Calu3 (cell line): ENCODE measurements around the gene PPP1R12C. TPM values are rescaled to one million over a fixed set of nuclear protein-coding genes. Genes with fewer than 3 reads are reported as not detected.
"Not testable (repeated sequence)": the region's sequence is repeated elsewhere in the genome, so short reads cannot be mapped to it uniquely, and the experiment has no call there.

ENCODE experiments used
- BruUV-seq: library from RNA; stranded (reverse); fragments of 400-500 nt; replicated peaks from 2 replicates; lab custom pipeline; 2021; lab: Mats Ljungman, UMichigan
- CTCF ChIA-PET: fragments of 300-600 bp; sonication (Branson Sonifier 250); formaldehyde crosslinking; loops from one replicate; lab custom pipeline; 2022; ENCODE audit warnings: antibody characterized with exemption; lab: Charles Lee
- DNase-seq: peaks from one replicate; pipeline ENCODE4 v3.0.0; 2022
- H3K27ac Mint-ChIP-seq: one replicate; pipeline ENCODE4 v1.8.0; 2022; ENCODE audit warnings: mixed read lengths; ENCODE audit not compliant: unreplicated experiment
- H3K27me3 Mint-ChIP-seq: one replicate; pipeline ENCODE4 v1.8.0; 2022; ENCODE audit warnings: mixed read lengths; ENCODE audit not compliant: unreplicated experiment
- H3K36me3 Mint-ChIP-seq: one replicate; pipeline ENCODE4 v1.8.0; 2022; ENCODE audit warnings: mild to moderate bottlenecking, moderate library complexity, mixed read lengths; ENCODE audit not compliant: insufficient read depth, unreplicated experiment
- H3K4me1 Mint-ChIP-seq: one replicate; pipeline ENCODE4 v1.8.0; 2022; ENCODE audit warnings: mild to moderate bottlenecking, low read depth, mixed read lengths; ENCODE audit not compliant: unreplicated experiment
- H3K4me3 Mint-ChIP-seq: one replicate; pipeline ENCODE4 v1.8.0; 2022; ENCODE audit warnings: mild to moderate bottlenecking, low read depth, moderate library complexity, mixed read lengths; ENCODE audit not compliant: unreplicated experiment
- H3K9me3 Mint-ChIP-seq: one replicate; pipeline ENCODE4 v1.8.0; 2022; ENCODE audit warnings: low read depth, mixed read lengths; ENCODE audit not compliant: unreplicated experiment
- CTCF ChIP-seq: fragments of 200-600 bp; IDR thresholded peaks from one replicate; pipeline ENCODE4 v1.8.0; 2022; ENCODE audit warnings: antibody characterized with exemption; ENCODE audit not compliant: unreplicated experiment
- intact Hi-C: fragments of 100-400 bp; cut with micrococcal nuclease; formaldehyde crosslinking; loops from one replicate; pipeline ENCODE4 v1.10.0; 2022; ENCODE audit not compliant: unreplicated experiment
- total RNA-seq: library from RNA; stranded (reverse); gene quantifications from 2 replicates; pipeline ENCODE4 v1.2.3, GENCODE V29; 2022

Gene PPP1R12C
- total RNA-seq, 1 experiment from 2014 or later, result 151 TPM

- no peak for DNase-seq
- Mint-ChIP-seq H3K4me1 (peaks cover 2% of the 10 kb centered on the region), H3K27me3 (no peaks in the 10 kb centered on the region), H3K27ac (no peak overlapping the region), H3K36me3 (peaks cover 11% of the 10 kb centered on the region), H3K4me3 (no peak overlapping the region), H3K9me3 (no peaks in the 10 kb centered on the region)
- no TSS peak for BruUV-seq
- no peak for TF ChIP-seq CTCF
- CTCF ChIA-PET, result interaction anchor here (1.0 kb wide), 1 partner anchor 8 kb away, joined by 3 read pairs; no protein-coding TSS in a partner anchor
- intact Hi-C loops, result no loop called here
Observed at GRCh38 chr19:55109527-55110291, 7.7 kb downstream of the PPP1R12C start.

- H3K27me3 Mint-ChIP-seq, H3K4me1 Mint-ChIP-seq, H3K4me3 Mint-ChIP-seq, DNase-seq, intact Hi-C loops, BruUV-seq, H3K9me3 Mint-ChIP-seq, H3K27ac Mint-ChIP-seq, CTCF ChIA-PET: not testable (repeated sequence)
- H3K36me3 Mint-ChIP-seq, result peaks cover 23% of the 10 kb centered on the region
Observed at GRCh38 chr19:55107252-55107651, 10.2 kb downstream of the PPP1R12C start.

GRCh38 chr19:55106591-55106990 lies 10.8 kb downstream of the PPP1R12C start:
- CTCF ChIA-PET, result interaction anchor here (0.6 kb wide), 1 partner anchor 19 kb away, joined by 3 read pairs; no protein-coding TSS in a partner anchor
- Mint-ChIP-seq H3K9me3 (no peaks in the 10 kb centered on the region), H3K27me3 (no peaks in the 10 kb centered on the region), H3K36me3 (peaks cover 23% of the 10 kb centered on the region), H3K4me1 (no peaks in the 10 kb centered on the region), H3K27ac (no peak overlapping the region), H3K4me3 (no peak overlapping the region)
- no peak for DNase-seq
- intact Hi-C loops, result no loop called here
- BruUV-seq, result no TSS peak
- TF ChIP-seq CTCF, result no peak

- H3K4me1 Mint-ChIP-seq, result no peaks in the 10 kb centered on the region
- no peaks in the 10 kb centered on the region for H3K9me3 Mint-ChIP-seq
- CTCF ChIA-PET, result no interaction called here
- TF ChIP-seq CTCF, result no peak
- intact Hi-C loops, result no loop called here
- H3K4me3 Mint-ChIP-seq, result no peak overlapping the region
- peaks cover 25% of the 10 kb centered on the region for H3K36me3 Mint-ChIP-seq
- no TSS peak for BruUV-seq
- H3K27ac Mint-ChIP-seq, result no peak overlapping the region
- DNase-seq, result no peak
- H3K27me3 Mint-ChIP-seq, result no peaks in the 10 kb centered on the region
Observed at GRCh38 chr19:55105237-55105636, 12.2 kb downstream of the PPP1R12C start.

- CTCF ChIA-PET, result interaction anchor here (0.8 kb wide), 1 partner anchor 146 kb away, joined by 6 read pairs; no protein-coding TSS in a partner anchor
- H3K27me3 Mint-ChIP-seq, result no peaks in the 10 kb centered on the region
- BruUV-seq, result no TSS peak
- H3K27ac Mint-ChIP-seq, result no peak overlapping the region
- peaks cover 27% of the 10 kb centered on the region for H3K36me3 Mint-ChIP-seq
- H3K4me3 Mint-ChIP-seq, result no peak overlapping the region
- intact Hi-C loops, result no loop called here
- no peaks in the 10 kb centered on the region for H3K4me1 Mint-ChIP-seq
- no peak for TF ChIP-seq CTCF
- DNase-seq, result no peak
- no peaks in the 10 kb centered on the region for H3K9me3 Mint-ChIP-seq
Observed at GRCh38 chr19:55103190-55103589, 14.2 kb downstream of the PPP1R12C start.
